ENCODE results near the gene WIPF2.
A peak's percentile ranks its signal among the peaks of the same experiment; 100 is the strongest.
"Not testable (repeated sequence)": the region's sequence is repeated elsewhere in the genome, so short reads cannot be mapped to it uniquely, and the experiment has no call there.

WIPF2 gene

DNA sequence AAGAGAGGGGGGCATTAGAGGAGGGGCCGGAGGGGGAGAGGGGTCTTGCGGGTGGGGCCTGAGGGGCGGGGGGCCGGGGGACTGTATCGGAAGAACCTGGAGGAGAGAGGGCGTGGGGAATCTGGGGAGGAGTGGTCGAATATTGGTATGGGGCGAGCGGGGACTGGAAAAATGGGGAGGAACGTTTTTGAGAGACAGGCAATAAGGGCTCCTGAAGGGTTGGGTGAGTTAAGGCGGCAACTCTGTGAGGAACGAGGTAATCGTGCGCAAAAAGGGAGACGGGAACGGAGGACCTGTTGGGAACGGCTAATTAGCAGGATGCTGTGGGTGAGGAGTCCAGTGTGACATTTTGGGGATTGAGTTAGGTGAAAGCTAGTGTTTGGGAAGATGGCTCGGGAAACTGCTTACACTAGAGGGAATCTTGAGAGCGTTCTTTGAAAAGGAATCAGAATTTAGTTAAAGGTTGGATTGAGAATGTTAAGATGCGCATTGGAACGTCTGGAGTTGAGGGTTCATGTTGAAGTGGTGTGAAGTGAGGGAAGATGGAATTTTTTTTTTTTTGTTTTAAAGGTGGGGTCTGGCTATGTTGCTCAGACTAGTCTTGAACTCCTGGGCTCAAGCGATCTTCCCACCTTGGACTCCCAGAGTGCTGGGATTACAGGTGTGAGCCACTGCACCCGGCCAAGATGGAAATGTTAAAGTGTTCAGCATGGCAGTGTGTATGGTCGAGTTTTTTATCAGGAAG is 662 bp downstream of the WIPF2 start:
- H3K9me3 ChIP-seq (ENCODE audit: control insufficient read depth, low read length): peaks cover 5% of the 10 kb centered on the region
- H3K4me3 ChIP-seq (ENCODE audit: extremely low read depth, insufficient read depth, low read length, poor library complexity, severe bottlenecking): peak overlapping the region; percentile 72
- no peaks in the 10 kb centered on the region for H3K4me1 ChIP-seq (ENCODE audit: control insufficient read depth, insufficient read depth, low read length, poor library complexity, severe bottlenecking)
- H3K27ac ChIP-seq (ENCODE audit: low read depth, low read length, severe bottlenecking): peak overlapping the region; percentile 94
- WGBS, 2 experiments (ENCODE audit: insufficient coverage in 2 of 2): 7 to 9% methylated on average over 20 to 22 of the region's 24 CpGs
- H3K36me3 ChIP-seq (ENCODE audit: control insufficient read depth, insufficient read depth, low read length): peaks cover 10% of the 10 kb centered on the region

- peaks cover 40% of the 10 kb centered on the region for H3K36me3 ChIP-seq (ENCODE audit: control insufficient read depth, insufficient read depth, low read length)
- H3K4me1 ChIP-seq (ENCODE audit: control insufficient read depth, insufficient read depth, low read length, poor library complexity, severe bottlenecking): no peaks in the 10 kb centered on the region
- H3K4me3 ChIP-seq (ENCODE audit: extremely low read depth, insufficient read depth, low read length, poor library complexity, severe bottlenecking): no peak overlapping the region
- H3K9me3 ChIP-seq (ENCODE audit: control insufficient read depth, low read length): no peaks in the 10 kb centered on the region
- H3K27ac ChIP-seq (ENCODE audit: low read depth, low read length, severe bottlenecking): no peak overlapping the region
- WGBS, 2 experiments (ENCODE audit: insufficient coverage in 2 of 2): 90 to 92% methylated on average over 3 of the region's 5 CpGs
Observed at GRCh38 chr17:40224718-40225550, 5.8 kb downstream of the WIPF2 start.

GRCh38 chr17:40229146-40229545 is 10.0 kb downstream of the WIPF2 start:
- H3K4me1 ChIP-seq (ENCODE audit: control insufficient read depth, insufficient read depth, low read length, poor library complexity, severe bottlenecking); H3K9me3 ChIP-seq (ENCODE audit: control insufficient read depth, low read length); H3K27ac ChIP-seq (ENCODE audit: low read depth, low read length, severe bottlenecking); H3K4me3 ChIP-seq (ENCODE audit: extremely low read depth, insufficient read depth, low read length, poor library complexity, severe bottlenecking): not testable (repeated sequence)
- 86 to 100% methylated on average over 5 of the region's 14 CpGs for WGBS, 2 experiments (ENCODE audit: insufficient coverage in 2 of 2)
- peaks cover 60% of the 10 kb centered on the region for H3K36me3 ChIP-seq (ENCODE audit: control insufficient read depth, insufficient read depth, low read length)

DNA sequence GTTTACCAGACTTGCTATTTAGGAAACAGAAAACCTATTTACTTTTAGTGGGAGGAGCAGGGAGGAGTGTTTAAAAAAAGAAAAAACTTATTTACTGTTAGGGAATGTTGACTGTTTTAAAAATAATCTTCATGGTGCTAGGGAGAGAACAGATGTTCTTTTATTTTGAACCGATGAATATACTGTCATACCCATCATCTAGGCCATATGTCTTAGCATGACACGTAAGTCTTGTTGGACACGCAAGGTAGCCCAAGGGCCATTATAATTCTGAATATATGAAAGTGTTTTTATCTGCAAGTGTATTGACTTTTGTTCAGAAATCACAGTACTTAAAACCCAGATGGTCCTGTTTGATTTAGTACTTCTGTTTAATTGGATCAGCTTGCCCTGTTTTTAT is 11.6 kb downstream of the WIPF2 start:
- Histone ChIP-seq H3K4me1 (ENCODE audit: control insufficient read depth, insufficient read depth, low read length, poor library complexity, severe bottlenecking) (no peaks in the 10 kb centered on the region), H3K4me3 (ENCODE audit: extremely low read depth, insufficient read depth, low read length, poor library complexity, severe bottlenecking) (no peak overlapping the region), H3K9me3 (ENCODE audit: control insufficient read depth, low read length) (no peaks in the 10 kb centered on the region), H3K36me3 (ENCODE audit: control insufficient read depth, insufficient read depth, low read length) (peaks cover 55% of the 10 kb centered on the region), H3K27ac (ENCODE audit: low read depth, low read length, severe bottlenecking) (no peak overlapping the region)
- 83% methylated on average over 1 of the region's 3 CpGs; no CpG with 5 or more reads in 1 of the 2 experiments for WGBS, 2 experiments (ENCODE audit: insufficient coverage in 2 of 2)

DNA sequence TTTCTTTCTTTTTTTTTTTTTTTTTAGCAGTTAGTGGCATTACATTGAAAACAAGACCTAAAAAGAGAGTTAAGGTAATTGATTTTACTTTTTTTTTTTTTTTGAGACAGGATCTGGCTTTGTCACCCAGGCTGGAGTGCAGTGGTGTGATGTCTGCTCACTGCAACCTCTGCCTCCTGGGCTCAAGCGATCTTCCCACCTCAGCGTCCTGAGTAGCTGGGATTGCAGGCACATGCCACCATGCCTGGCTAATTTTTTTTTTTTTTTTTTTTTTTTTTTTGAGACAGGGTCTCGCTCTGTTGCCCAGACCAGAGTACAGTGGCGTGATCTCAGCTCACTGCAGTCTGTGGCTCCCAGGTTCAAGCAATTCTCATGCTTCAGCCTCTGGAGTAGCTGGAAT is 12.8 kb downstream of the WIPF2 start:
- H3K9me3 ChIP-seq (ENCODE audit: control insufficient read depth, low read length); H3K4me1 ChIP-seq (ENCODE audit: control insufficient read depth, insufficient read depth, low read length, poor library complexity, severe bottlenecking); H3K27ac ChIP-seq (ENCODE audit: low read depth, low read length, severe bottlenecking); H3K4me3 ChIP-seq (ENCODE audit: extremely low read depth, insufficient read depth, low read length, poor library complexity, severe bottlenecking): not testable (repeated sequence)
- H3K36me3 ChIP-seq (ENCODE audit: control insufficient read depth, insufficient read depth, low read length): peaks cover 47% of the 10 kb centered on the region
- WGBS, 2 experiments (ENCODE audit: insufficient coverage in 2 of 2): 88% methylated on average over 4 of the region's 4 CpGs; no CpG with 5 or more reads in 1 of the 2 experiments

DNA sequence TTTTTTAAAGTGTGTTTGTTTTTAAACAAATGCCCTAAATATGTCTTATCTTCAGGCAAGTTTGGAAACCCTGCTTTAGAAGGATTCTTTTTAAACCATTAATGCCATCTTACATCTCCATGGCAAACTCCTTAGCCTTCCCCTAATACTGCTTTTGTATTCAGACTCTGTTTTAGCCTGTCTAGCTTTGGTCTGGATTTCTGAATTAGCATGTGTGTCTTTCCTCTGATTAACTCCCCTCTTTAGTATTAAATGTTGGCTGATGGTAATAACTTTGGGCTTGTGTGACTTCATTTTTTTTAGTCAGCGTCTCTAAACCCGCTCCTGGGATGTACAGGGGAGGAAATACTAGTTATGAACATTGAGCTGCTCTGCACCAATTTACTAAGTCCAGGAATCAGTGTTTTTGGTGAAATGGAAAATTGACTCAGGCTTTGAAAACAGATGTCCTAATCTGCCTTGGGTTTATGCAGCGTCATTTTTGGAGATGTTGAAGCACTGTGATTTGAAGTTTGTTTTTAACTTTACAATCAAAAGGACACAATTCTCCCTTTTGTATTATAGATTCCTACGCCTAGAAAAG is 22.2 kb downstream of the WIPF2 start:
- Histone ChIP-seq H3K27ac (ENCODE audit: low read depth, low read length, severe bottlenecking) (peak overlapping the region; percentile 5), H3K9me3 (ENCODE audit: control insufficient read depth, low read length) (no peaks in the 10 kb centered on the region)
- WGBS, 2 experiments (ENCODE audit: insufficient coverage in 2 of 2): 83 to 100% methylated on average over 2 of the region's 4 CpGs

DNA sequence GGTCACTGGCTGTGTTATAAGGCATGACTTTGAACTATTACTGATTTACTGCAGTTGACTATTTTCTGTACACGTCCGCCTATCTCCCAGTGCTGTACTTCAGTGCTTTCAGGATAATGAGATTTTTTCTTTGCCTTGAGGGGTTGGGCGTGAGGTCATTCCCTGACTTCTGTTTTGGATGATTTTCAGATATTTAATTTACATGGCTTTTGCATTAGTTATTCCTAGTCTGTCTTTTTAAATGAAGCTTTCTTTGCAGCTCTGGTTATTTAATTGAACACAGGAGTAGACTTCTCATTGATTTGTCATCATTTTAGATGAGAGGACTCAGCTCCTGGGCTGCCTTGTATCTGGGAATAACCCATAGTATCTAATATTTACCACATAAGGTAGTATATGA is 23.7 kb downstream of the WIPF2 start:
- no peaks in the 10 kb centered on the region for H3K9me3 ChIP-seq (ENCODE audit: control insufficient read depth, low read length)
- no peak overlapping the region for H3K4me3 ChIP-seq (ENCODE audit: extremely low read depth, insufficient read depth, low read length, poor library complexity, severe bottlenecking)
- H3K36me3 ChIP-seq (ENCODE audit: control insufficient read depth, insufficient read depth, low read length): peaks cover 7% of the 10 kb centered on the region
- H3K27ac ChIP-seq (ENCODE audit: low read depth, low read length, severe bottlenecking): no peak overlapping the region
- no peaks in the 10 kb centered on the region for H3K4me1 ChIP-seq (ENCODE audit: control insufficient read depth, insufficient read depth, low read length, poor library complexity, severe bottlenecking)
- 100% methylated on average over 2 of the region's 3 CpGs; no CpG with 5 or more reads in 1 of the 2 experiments for WGBS, 2 experiments (ENCODE audit: insufficient coverage in 2 of 2)

More for the DNA sequence above, 22.2 kb downstream of the WIPF2 start:
- Histone ChIP-seq H3K4me3 (ENCODE audit: extremely low read depth, insufficient read depth, low read length, poor library complexity, severe bottlenecking) (no peak overlapping the region), H3K4me1 (ENCODE audit: control insufficient read depth, insufficient read depth, low read length, poor library complexity, severe bottlenecking) (no peaks in the 10 kb centered on the region), H3K36me3 (ENCODE audit: control insufficient read depth, insufficient read depth, low read length) (peaks cover 11% of the 10 kb centered on the region)

- no peak overlapping the region for H3K4me3 ChIP-seq (ENCODE audit: extremely low read depth, insufficient read depth, low read length, poor library complexity, severe bottlenecking)
- no peaks in the 10 kb centered on the region for H3K9me3 ChIP-seq (ENCODE audit: control insufficient read depth, low read length)
- no CpG with 5 or more reads among the region's 3 CpGs for WGBS, 2 experiments (ENCODE audit: insufficient coverage in 2 of 2)
- H3K27ac ChIP-seq (ENCODE audit: low read depth, low read length, severe bottlenecking): no peak overlapping the region
- H3K4me1 ChIP-seq (ENCODE audit: control insufficient read depth, insufficient read depth, low read length, poor library complexity, severe bottlenecking): no peaks in the 10 kb centered on the region
- peaks cover 7% of the 10 kb centered on the region for H3K36me3 ChIP-seq (ENCODE audit: control insufficient read depth, insufficient read depth, low read length)
Observed at GRCh38 chr17:40243761-40244160, 24.7 kb downstream of the WIPF2 start.

DNA sequence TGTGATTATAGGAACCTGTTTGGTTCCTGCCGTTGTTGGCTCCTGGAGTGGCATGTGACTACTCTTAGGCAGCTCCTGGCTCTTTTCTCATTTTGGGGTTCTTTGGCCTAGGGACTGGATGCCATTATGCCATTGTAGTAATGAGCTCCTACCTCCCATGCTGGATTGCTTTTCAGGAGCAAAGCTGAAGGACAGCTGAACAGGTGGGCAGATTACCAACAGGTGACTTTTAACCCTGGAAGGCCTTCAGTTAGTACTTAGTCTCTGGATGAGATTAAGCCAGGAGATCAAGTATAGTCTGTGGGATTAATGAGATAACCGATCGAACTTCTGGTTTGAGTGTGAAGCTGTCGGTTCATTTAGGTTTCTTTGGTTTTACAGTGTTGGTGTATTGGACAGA is 25.2 kb downstream of the WIPF2 start:
- Histone ChIP-seq H3K36me3 (ENCODE audit: control insufficient read depth, insufficient read depth, low read length) (peaks cover 6% of the 10 kb centered on the region), H3K9me3 (ENCODE audit: control insufficient read depth, low read length) (no peaks in the 10 kb centered on the region), H3K4me3 (ENCODE audit: extremely low read depth, insufficient read depth, low read length, poor library complexity, severe bottlenecking) (no peak overlapping the region), H3K27ac (ENCODE audit: low read depth, low read length, severe bottlenecking) (no peak overlapping the region), H3K4me1 (ENCODE audit: control insufficient read depth, insufficient read depth, low read length, poor library complexity, severe bottlenecking) (no peaks in the 10 kb centered on the region)
- 89 to 100% methylated on average over 2 to 3 of the region's 4 CpGs for WGBS, 2 experiments (ENCODE audit: insufficient coverage in 2 of 2)

GRCh38 chr17:40247926-40248495 is 28.9 kb downstream of the WIPF2 start:
- WGBS, 2 experiments (ENCODE audit: insufficient coverage in 2 of 2): 94 to 96% methylated on average over 4 to 7 of the region's 7 CpGs
- Histone ChIP-seq H3K4me3 (ENCODE audit: extremely low read depth, insufficient read depth, low read length, poor library complexity, severe bottlenecking) (no peak overlapping the region), H3K9me3 (ENCODE audit: control insufficient read depth, low read length) (no peaks in the 10 kb centered on the region), H3K4me1 (ENCODE audit: control insufficient read depth, insufficient read depth, low read length, poor library complexity, severe bottlenecking) (no peaks in the 10 kb centered on the region), H3K27ac (ENCODE audit: low read depth, low read length, severe bottlenecking) (no peak overlapping the region), H3K36me3 (ENCODE audit: control insufficient read depth, insufficient read depth, low read length) (no peaks in the 10 kb centered on the region)
